Measurements from ENCODE around the gene NPPC. TPM values are rescaled to one million over a fixed set of nuclear protein-coding genes. Genes with fewer than 3 reads are reported as not detected.

NPPC gene
- total RNA-seq, 1 donor from 2014 or later: not detected

DNA sequence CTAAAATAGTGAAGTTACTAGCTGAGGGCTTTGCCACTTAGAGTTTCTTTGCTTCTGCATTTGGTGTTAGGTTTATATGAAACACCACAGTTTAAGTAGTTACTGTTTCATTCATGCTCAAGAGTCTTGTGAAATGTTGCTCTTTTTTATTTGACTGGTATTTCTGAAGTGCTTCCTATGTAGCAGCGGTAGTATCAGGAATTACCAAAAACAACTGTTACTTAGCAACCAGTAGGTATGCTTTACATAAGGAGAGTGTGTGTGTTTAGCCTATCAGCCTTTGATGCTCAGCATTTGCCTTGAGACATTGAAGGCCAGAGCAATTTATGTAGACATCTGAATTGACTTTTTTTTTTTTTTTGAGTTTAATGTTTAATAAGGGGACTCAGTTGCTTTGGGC lies 38.9 kb upstream of the NPPC start:
- TF ChIP-seq, protein P1, sequence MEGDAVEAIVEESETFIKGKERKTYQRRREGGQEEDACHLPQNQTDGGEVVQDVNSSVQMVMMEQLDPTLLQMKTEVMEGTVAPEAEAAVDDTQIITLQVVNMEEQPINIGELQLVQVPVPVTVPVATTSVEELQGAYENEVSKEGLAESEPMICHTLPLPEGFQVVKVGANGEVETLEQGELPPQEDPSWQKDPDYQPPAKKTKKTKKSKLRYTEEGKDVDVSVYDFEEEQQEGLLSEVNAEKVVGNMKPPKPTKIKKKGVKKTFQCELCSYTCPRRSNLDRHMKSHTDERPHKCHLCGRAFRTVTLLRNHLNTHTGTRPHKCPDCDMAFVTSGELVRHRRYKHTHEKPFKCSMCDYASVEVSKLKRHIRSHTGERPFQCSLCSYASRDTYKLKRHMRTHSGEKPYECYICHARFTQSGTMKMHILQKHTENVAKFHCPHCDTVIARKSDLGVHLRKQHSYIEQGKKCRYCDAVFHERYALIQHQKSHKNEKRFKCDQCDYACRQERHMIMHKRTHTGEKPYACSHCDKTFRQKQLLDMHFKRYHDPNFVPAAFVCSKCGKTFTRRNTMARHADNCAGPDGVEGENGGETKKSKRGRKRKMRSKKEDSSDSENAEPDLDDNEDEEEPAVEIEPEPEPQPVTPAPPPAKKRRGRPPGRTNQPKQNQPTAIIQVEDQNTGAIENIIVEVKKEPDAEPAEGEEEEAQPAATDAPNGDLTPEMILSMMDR (IDR thresholded peaks at IDR 0.05): no peak
- no peaks in the 10 kb centered on the region for H3K27me3 Mint-ChIP-seq (ENCODE audit: unreplicated experiment)
- H3K36me3 Mint-ChIP-seq (ENCODE audit: unreplicated experiment): peaks cover 5% of the 10 kb centered on the region
- H3K27ac Mint-ChIP-seq (ENCODE audit: unreplicated experiment): no peak overlapping the region
- H3K4me3 Mint-ChIP-seq (ENCODE audit: unreplicated experiment): no peak overlapping the region
- H3K9me3 Mint-ChIP-seq (ENCODE audit: unreplicated experiment): no peaks in the 10 kb centered on the region
- peaks cover 25% of the 10 kb centered on the region for H3K4me1 Mint-ChIP-seq (ENCODE audit: unreplicated experiment)
- DNase-seq (ENCODE audit: extremely low spot score, unreplicated experiment): no peak

- H3K4me1 Mint-ChIP-seq (ENCODE audit: unreplicated experiment): peaks cover 25% of the 10 kb centered on the region
Observed at GRCh38 chr2:231961349-231962166, 35.4 kb upstream of the NPPC start, which contains the start of gene DIS3L2. DIS3L2 (plus strand) TSS chr2:231961713; CDS start chr2:232014928, 53,215 bp downstream.

DNA sequence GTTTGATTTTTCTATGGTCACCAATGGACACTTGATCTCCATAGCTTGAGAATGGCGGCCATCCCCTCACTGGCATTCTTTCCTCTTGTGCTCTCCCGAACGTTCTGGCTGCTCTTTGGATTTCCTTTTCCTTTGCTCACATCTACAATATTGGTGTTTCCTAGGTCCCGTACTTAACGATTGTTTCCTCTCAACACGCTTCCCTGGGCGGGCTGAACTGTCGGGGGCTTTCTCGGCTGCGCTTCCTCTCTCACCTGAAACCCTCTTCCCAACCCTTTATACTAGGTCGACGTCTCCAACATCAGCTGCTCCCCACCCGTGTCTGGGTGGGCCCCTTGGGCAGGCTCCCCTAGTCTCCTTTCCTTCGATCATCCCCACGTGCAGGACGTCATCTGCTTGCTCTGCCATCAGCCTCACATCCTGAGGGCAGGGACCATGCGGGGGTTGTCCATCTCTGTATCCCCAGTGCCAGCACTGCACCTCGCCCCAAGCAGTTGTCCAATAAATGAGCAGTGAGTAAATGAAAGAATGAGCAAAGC lies 34.7 kb upstream of the NPPC start:
- no peak for DNase-seq (ENCODE audit: extremely low spot score, unreplicated experiment)
- TF ChIP-seq, protein P1 (IDR thresholded peaks at IDR 0.05): no peak
- H3K27ac Mint-ChIP-seq (ENCODE audit: unreplicated experiment): peak overlapping the region; percentile 77
- H3K4me3 Mint-ChIP-seq (ENCODE audit: unreplicated experiment): peak overlapping the region; percentile 95
- H3K4me1 Mint-ChIP-seq (ENCODE audit: unreplicated experiment): peaks cover 25% of the 10 kb centered on the region
- H3K36me3 Mint-ChIP-seq (ENCODE audit: unreplicated experiment): peaks cover 5% of the 10 kb centered on the region
- H3K27me3 Mint-ChIP-seq (ENCODE audit: unreplicated experiment): peaks cover 10% of the 10 kb centered on the region
- H3K9me3 Mint-ChIP-seq (ENCODE audit: unreplicated experiment): no peaks in the 10 kb centered on the region

More at GRCh38 chr2:231961349-231962166, 35.4 kb upstream of the NPPC start, which contains the start of gene DIS3L2:
- H3K4me3 Mint-ChIP-seq (ENCODE audit: unreplicated experiment): peak within 1 kb of the TSS; percentile 95
- DNase-seq (ENCODE audit: extremely low spot score, unreplicated experiment): peak; percentile 89
- H3K36me3 Mint-ChIP-seq (ENCODE audit: unreplicated experiment): peaks cover 5% of the 10 kb centered on the region
- no peaks in the 10 kb centered on the region for H3K9me3 Mint-ChIP-seq (ENCODE audit: unreplicated experiment)
- TF ChIP-seq, protein P1 (IDR thresholded peaks at IDR 0.05): no peak
- peaks cover 4% of the 10 kb centered on the region for H3K27me3 Mint-ChIP-seq (ENCODE audit: unreplicated experiment)
- H3K27ac Mint-ChIP-seq (ENCODE audit: unreplicated experiment): peak within 1 kb of the TSS; percentile 89

DNA sequence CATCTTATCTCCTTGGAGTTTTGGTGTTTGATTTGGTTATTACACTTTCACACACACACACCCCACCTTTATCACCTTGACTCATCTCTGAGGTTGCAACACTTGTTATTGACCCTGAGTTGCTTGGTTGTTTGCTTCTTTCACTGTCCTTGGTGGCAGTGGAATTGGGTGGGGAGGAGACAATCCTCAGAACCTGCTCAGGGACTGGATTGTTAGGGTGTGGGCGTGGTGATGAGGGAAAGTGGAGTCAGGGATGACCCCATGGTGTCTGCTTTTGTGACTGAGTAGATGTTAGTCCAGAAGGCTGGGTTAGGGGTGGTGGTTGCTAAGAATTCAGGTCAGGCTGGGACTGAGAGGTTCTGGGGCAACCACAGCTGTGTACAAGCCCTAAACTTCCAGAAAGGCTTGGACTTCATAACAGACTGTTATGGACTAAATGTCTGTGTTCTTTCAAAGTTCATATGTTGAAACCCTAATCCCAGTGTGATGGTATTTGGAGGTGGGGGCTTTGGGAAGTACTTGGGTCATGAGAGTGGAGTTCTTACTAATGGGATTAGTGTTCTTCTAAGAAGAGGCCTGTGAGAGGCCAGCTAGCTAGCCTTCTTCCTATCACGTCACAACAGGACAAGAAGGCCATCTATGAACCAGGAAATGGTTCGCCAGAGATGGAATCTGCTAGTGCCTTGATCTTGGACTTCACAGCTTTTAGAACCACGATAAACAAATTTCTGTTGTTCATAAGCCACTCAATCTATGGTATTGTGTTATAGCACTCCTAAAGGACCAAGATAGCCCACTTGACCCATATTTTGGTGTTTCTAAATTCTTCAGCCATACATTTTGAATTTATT lies 31.9 kb upstream of the NPPC start:
- peaks cover 31% of the 10 kb centered on the region for H3K27me3 Mint-ChIP-seq (ENCODE audit: unreplicated experiment)
- peaks cover 5% of the 10 kb centered on the region for H3K36me3 Mint-ChIP-seq (ENCODE audit: unreplicated experiment)
- no peak overlapping the region for H3K27ac Mint-ChIP-seq (ENCODE audit: unreplicated experiment)
- no peak for DNase-seq (ENCODE audit: extremely low spot score, unreplicated experiment)
- no peaks in the 10 kb centered on the region for H3K9me3 Mint-ChIP-seq (ENCODE audit: unreplicated experiment)
- H3K4me1 Mint-ChIP-seq (ENCODE audit: unreplicated experiment): peaks cover 16% of the 10 kb centered on the region
- TF ChIP-seq, protein P1 (IDR thresholded peaks at IDR 0.05): no peak
- H3K4me3 Mint-ChIP-seq (ENCODE audit: unreplicated experiment): no peak overlapping the region

Data from osteocyte (in vitro differentiated cells).